Heart left ventricle (tissue), 13 donors: ENCODE data around the gene SNAP47.

Experiments used
- POLR2A ChIP-seq, 2 donors: fragments of 450-650 bp; IDR thresholded peaks; one replicate each; pipeline ENCODE4 v1.6.1; 2017; ENCODE audit warnings: antibody characterized with exemption in 2 of 2, mild to moderate bottlenecking in 2 of 2, moderate library complexity in 2 of 2
- TF ChIP-seq, protein P1 (sequence below), 12 donors: fragments of 200-600 bp; sonication (generic) in 4 of 12; IDR thresholded peaks; one replicate each; pipeline versions ENCODE4 v1.5.0 to v1.8.0; 2018 to 2022; ENCODE audit warnings: antibody characterized with exemption in 12 of 12, mild to moderate bottlenecking in 5 of 12
- donor health status: ischemic (EF 13 %, LVEDD 7.1; RV severe dilation, severe dysfunction).
- donor health status: DM: no; HTN: yes; CAD: no.
- donor health status: DM: no; HTN: no; CAD: no.
- donor health status: ischemic (EF 25% LVEDD 6.9; RV normal size, moderate dysfunction).
- donor health status: ischemic (EF 25% LVEDD 5.7; RV mildly dilated, moderate dysfunction).
- donor health status: ischemic (EF 35%, LVEDD 5.7; RV mildly dilated, moderate dysfunction).
- donor health status: nonischemic (EF 11% LVEDD 7.7; RV severe dilation, severe dysfunction).
- donor health status: DM: yes; HTN: yes; CAD: no.
- donor health status: PGD.
- donor health status: ischemic (EF 29% LVEDD 5.4; RV normal size, mild dysfunction).
- donor health status: nonischemic (EF 23%, LVEDD 6.1; RV moderate dilation, normal function).

DNA sequence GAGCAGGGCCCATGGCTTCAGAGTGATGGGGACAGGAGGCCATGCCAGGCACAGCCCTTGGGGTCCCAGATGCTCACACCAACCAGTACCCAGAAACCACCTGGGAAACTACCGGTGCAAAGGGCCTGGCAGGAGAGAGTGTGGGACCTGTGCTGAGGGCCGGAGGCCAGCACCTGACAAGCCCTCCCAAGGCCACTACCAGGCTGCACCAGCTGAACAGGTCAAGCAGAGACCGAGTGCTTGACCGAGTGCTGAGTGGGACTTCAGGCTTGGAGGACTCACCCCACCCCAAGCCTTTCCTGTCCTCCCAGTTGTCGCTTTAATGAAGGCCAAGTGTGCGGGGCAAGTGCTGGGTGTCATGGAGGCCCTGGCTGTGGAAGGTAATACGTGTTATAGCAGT, 36.5 kb downstream of the SNAP47 start:
- TF ChIP-seq, protein P1, sequence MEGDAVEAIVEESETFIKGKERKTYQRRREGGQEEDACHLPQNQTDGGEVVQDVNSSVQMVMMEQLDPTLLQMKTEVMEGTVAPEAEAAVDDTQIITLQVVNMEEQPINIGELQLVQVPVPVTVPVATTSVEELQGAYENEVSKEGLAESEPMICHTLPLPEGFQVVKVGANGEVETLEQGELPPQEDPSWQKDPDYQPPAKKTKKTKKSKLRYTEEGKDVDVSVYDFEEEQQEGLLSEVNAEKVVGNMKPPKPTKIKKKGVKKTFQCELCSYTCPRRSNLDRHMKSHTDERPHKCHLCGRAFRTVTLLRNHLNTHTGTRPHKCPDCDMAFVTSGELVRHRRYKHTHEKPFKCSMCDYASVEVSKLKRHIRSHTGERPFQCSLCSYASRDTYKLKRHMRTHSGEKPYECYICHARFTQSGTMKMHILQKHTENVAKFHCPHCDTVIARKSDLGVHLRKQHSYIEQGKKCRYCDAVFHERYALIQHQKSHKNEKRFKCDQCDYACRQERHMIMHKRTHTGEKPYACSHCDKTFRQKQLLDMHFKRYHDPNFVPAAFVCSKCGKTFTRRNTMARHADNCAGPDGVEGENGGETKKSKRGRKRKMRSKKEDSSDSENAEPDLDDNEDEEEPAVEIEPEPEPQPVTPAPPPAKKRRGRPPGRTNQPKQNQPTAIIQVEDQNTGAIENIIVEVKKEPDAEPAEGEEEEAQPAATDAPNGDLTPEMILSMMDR (IDR thresholded peaks at IDR 0.05), result no peak
- TF ChIP-seq POLR2A (IDR thresholded peaks at IDR 0.05), result no peak
